GM18526 (cell line): ENCODE results near the gene RIBC2.

ENCODE experiments used
- POLR2A ChIP-seq: IDR thresholded peaks from 3 replicates; pipeline ENCODE4 v1.6.1; 2011; ENCODE audit not compliant: insufficient read length; ENCODE audit errors: extremely low read depth

RIBC2 gene

DNA sequence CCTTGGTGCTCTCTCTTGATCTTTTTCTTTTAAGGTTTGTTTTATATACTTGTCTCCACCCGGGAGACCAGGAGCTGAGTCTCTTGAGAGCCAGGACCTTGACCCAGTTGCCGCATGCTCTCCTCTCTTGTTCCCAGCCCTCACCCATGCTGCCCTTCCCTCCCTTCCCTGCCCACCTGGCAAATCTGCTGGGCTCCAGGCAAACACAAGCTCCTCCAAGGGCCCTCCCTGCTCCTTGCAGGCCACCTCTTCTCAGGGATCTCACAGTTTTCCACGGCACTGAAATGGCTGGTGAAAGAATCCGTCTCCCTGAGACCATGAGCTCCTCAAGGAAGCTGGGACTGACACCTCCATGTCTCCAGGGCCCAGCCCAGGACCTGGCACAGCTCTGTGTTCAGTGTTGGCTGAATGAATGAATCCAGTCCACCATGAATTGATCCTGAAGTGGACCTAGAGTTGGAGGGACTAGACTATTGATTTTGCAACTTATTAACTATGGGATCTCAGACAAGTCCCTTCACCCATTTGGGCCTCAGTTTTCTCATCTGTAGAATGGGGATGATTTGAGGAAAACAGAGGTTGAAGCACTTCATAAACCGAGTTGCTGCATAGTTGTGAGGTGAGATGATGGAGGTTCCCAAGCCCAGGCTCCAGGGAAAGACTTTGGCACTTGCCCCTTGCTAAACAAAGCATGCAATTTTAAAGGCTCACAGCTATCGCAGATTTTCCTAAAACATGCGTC is 64.0 kb downstream of the RIBC2 start:
- no peak for TF ChIP-seq POLR2A

DNA sequence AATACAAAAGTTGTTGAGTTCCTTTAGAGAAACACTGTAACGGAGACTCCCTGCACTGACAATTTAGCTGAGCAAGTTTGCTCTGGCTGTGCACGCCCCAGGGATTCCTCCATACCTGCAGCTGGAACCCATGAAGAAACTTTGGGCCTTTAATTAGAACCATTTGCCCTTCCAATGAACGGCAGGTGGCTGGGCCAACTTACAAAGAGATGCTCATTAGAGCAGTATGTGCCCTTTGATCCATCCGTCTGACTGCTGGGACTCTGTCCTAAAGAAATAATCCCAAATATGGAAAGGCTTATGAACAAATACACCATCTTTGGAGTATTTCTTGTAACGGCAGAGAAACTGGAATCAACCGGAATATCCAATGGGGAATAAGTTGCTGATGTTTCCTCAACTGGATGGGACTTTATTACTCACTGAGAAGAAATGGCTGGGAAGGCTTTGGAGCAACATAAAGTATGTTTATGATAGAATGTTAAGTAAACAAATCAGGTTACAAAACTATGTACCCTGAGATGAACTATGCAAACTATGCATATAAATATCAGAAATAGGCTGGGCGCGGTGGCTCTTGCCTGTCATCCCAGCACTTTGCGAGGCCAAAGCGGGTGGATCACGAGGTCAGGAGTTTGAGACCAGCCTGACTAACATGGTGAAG is 64.7 kb downstream of the RIBC2 start:
- TF ChIP-seq POLR2A = no peak

DNA sequence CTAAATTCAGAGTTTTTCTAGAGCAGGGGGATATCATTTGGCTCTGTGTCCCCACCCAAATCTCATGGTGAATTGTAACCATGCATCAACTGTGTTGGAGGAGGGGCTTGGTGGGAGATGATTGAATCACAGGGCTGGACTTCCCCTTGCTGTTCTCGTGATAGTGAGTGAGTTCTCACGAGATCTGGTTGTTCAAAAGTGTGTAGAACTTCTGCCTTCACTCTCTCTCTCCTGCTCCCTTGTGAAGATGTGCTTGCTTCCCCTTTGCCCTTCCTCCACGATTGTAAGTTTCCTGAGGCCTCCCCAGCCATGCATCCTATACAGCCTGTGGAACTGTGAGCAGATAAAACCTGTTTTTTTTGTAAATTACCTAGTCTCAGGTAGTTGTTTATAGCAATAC is 67.2 kb downstream of the RIBC2 start:
- no peak for TF ChIP-seq POLR2A

DNA sequence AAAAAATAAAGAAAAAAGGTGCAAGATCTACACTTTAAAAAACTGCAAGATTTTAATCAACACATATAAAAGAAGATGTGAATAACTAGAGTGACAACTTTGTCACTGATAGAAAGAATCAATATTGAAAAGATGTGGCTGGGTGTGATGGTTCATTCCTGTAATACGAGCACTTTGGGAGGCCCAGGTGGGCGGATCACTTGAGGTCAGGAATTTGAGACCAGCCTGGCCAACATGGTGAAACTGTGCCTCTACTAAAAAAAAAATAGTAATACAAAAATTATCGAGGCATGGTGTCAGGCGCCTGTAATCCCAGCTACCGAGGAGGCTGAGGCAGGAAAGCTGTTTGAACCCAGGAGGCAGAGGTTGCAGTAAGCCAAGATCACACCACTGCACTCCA is 68.2 kb downstream of the RIBC2 start:
- no peak for TF ChIP-seq POLR2A
